Loucy (cell line): ENCODE results near the gene MRPL28.

ENCODE experiments used
- CTCF ChIP-seq: fragments of 200-600 bp; sonication (generic); conservative IDR thresholded peaks from 2 replicates; pipeline ENCODE4 v1.5.1; 2014; ENCODE audit warnings: mild to moderate bottlenecking, antibody characterized with exemption, low read length
- EZH2phosphoT487 ChIP-seq: fragments of 200-600 bp; IDR thresholded peaks from 2 replicates; pipeline ENCODE4 v1.6.1; 2018; ENCODE audit warnings: antibody characterized with exemption, mild to moderate bottlenecking, moderate library complexity, borderline replicate concordance

- no peak for TF ChIP-seq CTCF
- TF ChIP-seq EZH2phosphoT487, result no peak
Measured at GRCh38 chr16:330741-331140, 39.6 kb downstream of the MRPL28 start.
